H9 (cell line): ENCODE data around the gene UNC13D. TPM values are rescaled to one million over a fixed set of nuclear protein-coding genes. Genes with fewer than 3 reads are reported as not detected.

Source experiments
- DNase-seq: peaks from one replicate; pipeline ENCODE4 v3.0.0-alpha.2; 2017
- H2AFZ ChIP-seq: one replicate; pipeline ENCODE4 v1.6.1; 2013; ENCODE audit warnings: mild to moderate bottlenecking, low read length, control low read depth, moderate library complexity
- H2AK5ac ChIP-seq: 2 replicates; pipeline ENCODE4 v1.6.1; 2013; ENCODE audit warnings: low read length, control low read depth, mixed read lengths; ENCODE audit not compliant: insufficient read length
- H2BK120ac ChIP-seq: one replicate; pipeline ENCODE4 v1.6.1; 2013; ENCODE audit warnings: low read depth, mild to moderate bottlenecking, low read length, control low read depth, inconsistent platforms; ENCODE audit not compliant: poor library complexity, severe bottlenecking
- H2BK12ac ChIP-seq: 2 replicates; pipeline ENCODE4 v1.6.1; 2013; ENCODE audit warnings: low read length, control low read depth, mixed read lengths, low read depth; ENCODE audit not compliant: insufficient read length
- H2BK15ac ChIP-seq: 2 replicates; pipeline ENCODE4 v1.6.1; 2013; ENCODE audit warnings: low read depth, low read length, control low read depth
- H2BK20ac ChIP-seq: one replicate; pipeline ENCODE4 v1.6.1; 2013; ENCODE audit warnings: low read depth, mild to moderate bottlenecking, low read length, control low read depth, inconsistent platforms; ENCODE audit not compliant: poor library complexity, severe bottlenecking
- H2BK5ac ChIP-seq: 2 replicates; pipeline ENCODE4 v1.6.1; 2013; ENCODE audit warnings: low read length, control low read depth, mixed read lengths; ENCODE audit not compliant: insufficient read length
- H3K14ac ChIP-seq: 2 replicates; pipeline ENCODE4 v1.6.1; 2013; ENCODE audit warnings: low read length, control low read depth; ENCODE audit not compliant: insufficient read depth
- H3K18ac ChIP-seq: 2 replicates; pipeline ENCODE4 v1.6.1; 2013; ENCODE audit warnings: low read depth, mild to moderate bottlenecking, mixed read lengths, low read length, control low read depth; ENCODE audit not compliant: insufficient read length
- H3K23ac ChIP-seq: 2 replicates; pipeline ENCODE4 v1.6.1; 2013; ENCODE audit warnings: low read length, control low read depth, mixed read lengths, low read depth; ENCODE audit not compliant: insufficient read length
- H3K23me2 ChIP-seq: 2 replicates; pipeline ENCODE4 v1.6.1; 2013; ENCODE audit warnings: low read depth, mild to moderate bottlenecking, mixed read lengths, low read length, control low read depth; ENCODE audit not compliant: insufficient read length, poor library complexity, severe bottlenecking
- H3K27ac ChIP-seq: 2 replicates; pipeline ENCODE4 v1.5.1; 2013; ENCODE audit warnings: low read length, control low read depth, mixed read lengths, low read depth; ENCODE audit not compliant: insufficient read length
- H3K27me3 ChIP-seq: 2 replicates; pipeline ENCODE4 v1.6.1; 2013; ENCODE audit warnings: low read length, control low read depth, inconsistent platforms; ENCODE audit not compliant: insufficient read depth
- H3K4ac ChIP-seq: 2 replicates; pipeline ENCODE4 v1.6.1; 2013; ENCODE audit warnings: low read depth, mild to moderate bottlenecking, control low read depth, inconsistent platforms, low read length, moderate library complexity
- H3K4me1 ChIP-seq: 2 replicates; pipeline ENCODE4 v1.6.1; 2013; ENCODE audit warnings: low read length, control low read depth, inconsistent platforms; ENCODE audit not compliant: insufficient read depth
- H3K4me2 ChIP-seq: 2 replicates; pipeline ENCODE4 v1.6.1; 2013; ENCODE audit warnings: low read length, control low read depth, mixed read lengths; ENCODE audit not compliant: insufficient read length, insufficient read depth
- H3K56ac ChIP-seq: 2 replicates; pipeline ENCODE4 v1.6.1; 2013; ENCODE audit warnings: low read depth, mild to moderate bottlenecking, mixed read lengths, low read length, control low read depth; ENCODE audit not compliant: insufficient read length
- H3K79me1 ChIP-seq: 2 replicates; pipeline ENCODE4 v1.6.1; 2013; ENCODE audit warnings: low read depth, mild to moderate bottlenecking, moderate library complexity, low read length, control low read depth, inconsistent platforms; ENCODE audit not compliant: insufficient read depth, poor library complexity, severe bottlenecking
- H3K79me2 ChIP-seq: 2 replicates; pipeline ENCODE4 v1.6.1; 2013; ENCODE audit warnings: low read length, control low read depth, inconsistent platforms; ENCODE audit not compliant: insufficient read depth
- H3K9ac ChIP-seq: 2 replicates; pipeline ENCODE4 v1.6.1; 2013; ENCODE audit warnings: low read length, control low read depth, mixed read lengths; ENCODE audit not compliant: insufficient read length; ENCODE audit errors: extremely low read depth
- H3K9me3 ChIP-seq: one replicate; pipeline ENCODE4 v1.6.1; 2013; ENCODE audit warnings: low read depth, low read length, inconsistent platforms; ENCODE audit not compliant: control insufficient read depth
- H3T11ph ChIP-seq: one replicate; pipeline ENCODE4 v1.6.1; 2013; ENCODE audit warnings: mild to moderate bottlenecking, low read length, control low read depth, inconsistent platforms
- H4K20me1 ChIP-seq: one replicate; pipeline ENCODE4 v1.6.1; 2013; ENCODE audit not compliant: control insufficient read depth, insufficient read length, insufficient read depth
- H4K5ac ChIP-seq: 2 replicates; pipeline ENCODE4 v1.6.1; 2013; ENCODE audit warnings: low read depth, mild to moderate bottlenecking, mixed read lengths, low read length, control low read depth; ENCODE audit not compliant: insufficient read length
- H4K8ac ChIP-seq: replicated peaks from 2 replicates; pipeline ENCODE4 v1.6.1; 2013; ENCODE audit warnings: low read length, control low read depth, mixed read lengths, low read depth; ENCODE audit not compliant: insufficient read length
- H4K91ac ChIP-seq: 2 replicates; pipeline ENCODE4 v1.6.1; 2013; ENCODE audit warnings: low read depth, mild to moderate bottlenecking, moderate library complexity, mixed read lengths, low read length, control low read depth; ENCODE audit not compliant: insufficient read length
- H3K27ac Mint-ChIP-seq, 3 experiments: 2 replicates in 2 of 3; 3 replicates in 1 of 3; pipeline ENCODE4 v1.8.0; 2020 to 2021; ENCODE audit warnings: mixed read lengths in 3 of 3, mild to moderate bottlenecking in 1 of 3, moderate library complexity in 1 of 3
- H3K27me3 Mint-ChIP-seq: 2 replicates; pipeline ENCODE4 v1.8.0; 2021; ENCODE audit warnings: low read depth, mild to moderate bottlenecking, moderate library complexity, mixed read lengths
- H3K36me3 Mint-ChIP-seq, 3 experiments: 2 replicates in 2 of 3; 3 replicates in 1 of 3; pipeline ENCODE4 v1.8.0; 2020 to 2021; ENCODE audit warnings: low read depth in 3 of 3, mixed read lengths in 3 of 3; ENCODE audit not compliant: insufficient read depth in 1 of 3
- H3K4me1 Mint-ChIP-seq, 2 experiments: 2 replicates each; pipeline ENCODE4 v1.8.0; 2020; ENCODE audit warnings: mixed read lengths in 2 of 2
- H3K4me3 Mint-ChIP-seq, 2 experiments: 2 replicates in 1 of 2; 3 replicates in 1 of 2; pipeline ENCODE4 v1.8.0; 2020 to 2021; ENCODE audit warnings: mild to moderate bottlenecking in 2 of 2, mixed read lengths in 2 of 2, moderate library complexity in 1 of 2
- H3K9me3 Mint-ChIP-seq, 2 experiments: 2 replicates in 1 of 2; 3 replicates in 1 of 2; pipeline ENCODE4 v1.8.0; 2020; ENCODE audit warnings: mild to moderate bottlenecking in 2 of 2, mixed read lengths in 2 of 2, moderate library complexity in 1 of 2
- CTCF ChIP-seq: fragments of 200-600 bp; sonication (generic); conservative IDR thresholded peaks from 3 replicates; pipeline ENCODE4 v1.8.0; 2021; ENCODE audit warnings: antibody characterized with exemption, mild to moderate bottlenecking
- WGBS: extraction: QIAGEN DNeasy Blood & Tissue Kit; methylation state at CpG from one replicate; pipeline ENCODE4 v1.1.7; 2013; ENCODE audit warnings: missing lambda C conversion rate, low lambda C conversion rate, mixed read lengths; ENCODE audit not compliant: insufficient read length; ENCODE audit errors: extremely low coverage; 5-methylcytosine and 5-hydroxymethylcytosine counted together
- total RNA-seq: library from RNA; stranded (reverse); gene quantifications from 2 replicates; pipeline ENCODE4 v1.2.1, GENCODE V29; 2021

Gene UNC13D
- total RNA-seq, 1 experiment from 2014 or later: 6.3 TPM

- Histone ChIP-seq H3K4me2 (peak overlapping the region; percentile 54), H3K27ac (no peak overlapping the region), H2BK5ac (no peak overlapping the region), H2BK20ac (no peak overlapping the region), H2AFZ (no peak overlapping the region), H3K18ac (peak overlapping the region; percentile 38), H3K4ac (no peak overlapping the region), H3K79me1 (no peaks in the 10 kb centered on the region), H3K23ac (no peak overlapping the region), H3K27me3 (no peaks in the 10 kb centered on the region), H2AK5ac (no peak overlapping the region), H3T11ph (no peak overlapping the region), H3K79me2 (peaks cover 20% of the 10 kb centered on the region; the same call in 1 of the 2 replicates), H2BK12ac (no peak overlapping the region), H3K9me3 (no peaks in the 10 kb centered on the region), H4K20me1 (no peaks in the 10 kb centered on the region), H2BK120ac (no peak overlapping the region), H3K56ac (no peak overlapping the region), H4K8ac (no peak overlapping the region), H4K5ac (peak overlapping the region; percentile 10), H3K9ac (peak overlapping the region; percentile 14), H3K4me1 (peaks cover 2% of the 10 kb centered on the region; the same call in 1 of the 2 replicates), H2BK15ac (0 out of 2 replicates have a peak overlapping the region, but pooled peaks have one; percentile 72), H3K23me2 (peaks cover 13% of the 10 kb centered on the region), H4K91ac (no peak overlapping the region), H3K14ac (no peak overlapping the region; the same call in 1 of the 2 replicates)
- H3K4me1 Mint-ChIP-seq: peaks cover 32 to 36% of the 10 kb centered on the region in 2 experiments
- H3K4me3 Mint-ChIP-seq: peak overlapping the region; percentile 90 to 95
- no peak for TF ChIP-seq CTCF
- WGBS: no CpG with 5 or more reads among the region's 20 CpGs
- H3K27ac Mint-ChIP-seq: peak overlapping the region; percentile 87 to 99 (median 90)
- H3K9me3 Mint-ChIP-seq: peaks cover 2 to 3% of the 10 kb centered on the region in 2 experiments; a peak in 3 of 5 replicates
- peaks cover 4 to 10% (median 6%) of the 10 kb centered on the region in 3 experiments for H3K36me3 Mint-ChIP-seq
- peaks cover 2% of the 10 kb centered on the region; the same call in 1 of the 2 replicates for H3K27me3 Mint-ChIP-seq
- no peak for DNase-seq
Measured at GRCh38 chr17:75783803-75784472, 60.3 kb downstream of the UNC13D start.
